ENCODE data around the gene ZBTB12. TPM values are rescaled to one million over a fixed set of nuclear protein-coding genes. Genes with fewer than 3 reads are reported as not detected.

ZBTB12 gene
- total and polyA plus RNA-seq, 2 donors from 2014 or later, result 2.5 to 3.4 TPM

GRCh38 chr6:31874836-31875572, 26.9 kb downstream of the ZBTB12 start:
- intact Hi-C loops (cut with DNase I), result no loop called here

GRCh38 chr6:31874084-31874670, 27.7 kb downstream of the ZBTB12 start:
- Histone ChIP-seq H3K9me3 (ENCODE audit: control insufficient read depth in 2 of 3, insufficient read depth in 1 of 3, low read length in 3 of 3) (no peaks in the 10 kb centered on the region), H3K27ac (ENCODE audit: low read depth in 2 of 2, low read length in 2 of 2) (no peak overlapping the region), H3K27me3 (ENCODE audit: control insufficient read depth, insufficient read depth, low read length) (no peaks in the 10 kb centered on the region), H3K9ac (ENCODE audit: low read length in 3 of 3) (no peak overlapping the region), H3K36me3 (ENCODE audit: control insufficient read depth in 2 of 3, insufficient read depth in 3 of 3, low read length in 3 of 3) (peaks cover 0 to 5% (median 0%) of the 10 kb centered on the region in 3 donors), H3K4me1 (ENCODE audit: control insufficient read depth in 2 of 3, insufficient read depth in 2 of 3, low read depth in 1 of 3, low read length in 3 of 3) (peaks cover 0 to 12% (median 0%) of the 10 kb centered on the region in 3 donors), H3K4me3 (ENCODE audit: low read length in 3 of 3) (no peak overlapping the region)
- no peak for FAIRE-seq
- intact Hi-C loops (cut with DNase I), result no loop called here
- TF ChIP-seq CTCF (IDR thresholded peaks at IDR 0.05; ENCODE audit: borderline replicate concordance, extremely low read depth, insufficient read depth), result no peak
- no peak for DNase-seq

More at GRCh38 chr6:31874836-31875572, 26.9 kb downstream of the ZBTB12 start:
- FAIRE-seq (no peak), DNase-seq (no peak)
- H3K27me3 ChIP-seq (ENCODE audit: control insufficient read depth, insufficient read depth, low read length), result no peaks in the 10 kb centered on the region
- no peaks in the 10 kb centered on the region for H3K9me3 ChIP-seq (ENCODE audit: control insufficient read depth in 2 of 3, insufficient read depth in 1 of 3, low read length in 3 of 3)
- no peak overlapping the region for H3K27ac ChIP-seq (ENCODE audit: low read depth in 2 of 2, low read length in 2 of 2)
- peaks cover 0 to 12% (median 0%) of the 10 kb centered on the region in 3 donors for H3K4me1 ChIP-seq (ENCODE audit: control insufficient read depth in 2 of 3, insufficient read depth in 2 of 3, low read depth in 1 of 3, low read length in 3 of 3)
- peaks cover 0 to 3% (median 2%) of the 10 kb centered on the region in 3 donors for H3K36me3 ChIP-seq (ENCODE audit: control insufficient read depth in 2 of 3, insufficient read depth in 3 of 3, low read length in 3 of 3)
- H3K4me3 ChIP-seq (ENCODE audit: low read length in 3 of 3), result no peak overlapping the region
- no peak for TF ChIP-seq CTCF (IDR thresholded peaks at IDR 0.05; ENCODE audit: borderline replicate concordance, extremely low read depth, insufficient read depth)
- no peak overlapping the region for H3K9ac ChIP-seq (ENCODE audit: low read length in 3 of 3)

DNA sequence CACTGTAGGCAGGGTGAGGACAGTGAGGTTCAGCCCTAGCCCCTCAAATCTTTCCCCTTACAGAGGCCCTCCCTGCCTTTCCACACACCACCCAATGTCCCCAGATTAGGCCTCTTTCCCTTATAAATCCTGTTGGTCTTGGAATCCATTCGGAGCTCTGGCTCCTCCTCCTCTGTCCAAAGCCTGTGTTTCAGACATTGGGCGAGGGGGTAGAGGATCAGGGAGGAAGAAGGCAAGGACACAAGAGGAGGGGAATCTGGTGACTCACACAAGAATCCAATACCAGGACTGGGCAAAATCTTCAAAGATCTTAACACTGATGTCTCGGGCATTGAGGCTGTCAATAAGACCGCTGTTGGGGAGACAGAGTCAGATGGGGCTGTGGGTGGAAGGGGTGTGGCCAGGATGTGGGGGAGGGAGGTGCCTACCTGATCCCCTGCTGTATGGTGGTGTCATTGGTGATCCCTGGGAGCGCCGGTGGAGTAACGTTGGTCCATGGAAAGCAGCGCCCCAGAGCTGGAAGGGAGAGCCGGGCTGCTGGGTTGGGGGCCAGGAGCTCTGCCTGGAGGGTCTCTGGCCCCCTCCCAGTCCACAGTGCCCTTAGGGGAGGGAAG, 30.7 kb downstream of the ZBTB12 start:
- intact Hi-C loops (cut with DNase I), result no loop called here
- Histone ChIP-seq H3K36me3 (ENCODE audit: control insufficient read depth in 2 of 3, insufficient read depth in 3 of 3, low read length in 3 of 3) (peaks cover 0 to 6% (median 0%) of the 10 kb centered on the region in 3 donors), H3K27me3 (ENCODE audit: control insufficient read depth, insufficient read depth, low read length) (no peaks in the 10 kb centered on the region), H3K27ac (ENCODE audit: low read depth in 2 of 2, low read length in 2 of 2) (no peak overlapping the region), H3K9ac (ENCODE audit: low read length in 3 of 3) (no peak overlapping the region), H3K4me1 (ENCODE audit: control insufficient read depth in 2 of 3, insufficient read depth in 2 of 3, low read depth in 1 of 3, low read length in 3 of 3) (peaks cover 0 to 6% (median under 1%) of the 10 kb centered on the region in 3 donors), H3K4me3 (ENCODE audit: low read length in 3 of 3) (no peak overlapping the region), H3K9me3 (ENCODE audit: control insufficient read depth in 2 of 3, insufficient read depth in 1 of 3, low read length in 3 of 3) (no peaks in the 10 kb centered on the region)
- no peak for TF ChIP-seq CTCF (IDR thresholded peaks at IDR 0.05; ENCODE audit: borderline replicate concordance, extremely low read depth, insufficient read depth)
- DNase-seq, result peak in 1 of 5 donors; percentile 69
- FAIRE-seq, result no peak
